GM12865 (cell line): ENCODE results near the gene HNRNPM.

ENCODE experiments used
- DNase-seq: peaks from one replicate; pipeline ENCODE4 v3.0.0; 2010; ENCODE audit warnings: low read depth
- H3K4me3 ChIP-seq: 2 replicates; pipeline ENCODE4 v1.5.1; 2011; ENCODE audit warnings: mild to moderate bottlenecking, low read depth, low read length, control low read depth
- CTCF ChIP-seq: IDR thresholded peaks from 2 replicates; pipeline ENCODE4 v1.5.1; 2011; ENCODE audit warnings: low read length, control low read depth, low read depth, inconsistent platforms; ENCODE audit not compliant: insufficient read depth; ENCODE audit errors: missing control alignments

HNRNPM gene

GRCh38 chr19:8466018-8466417 is 21.2 kb downstream of the HNRNPM start:
- no peak for DNase-seq
- no peak overlapping the region for H3K4me3 ChIP-seq
- TF ChIP-seq CTCF, result no peak

- H3K4me3 ChIP-seq, result no peak overlapping the region
- no peak for TF ChIP-seq CTCF
- no peak for DNase-seq
Measured at GRCh38 chr19:8468124-8468523, 23.3 kb downstream of the HNRNPM start.

- no peak for TF ChIP-seq CTCF
- DNase-seq, result peak; percentile 51
- H3K4me3 ChIP-seq, result no peak overlapping the region
Measured at GRCh38 chr19:8468761-8469373, 24.1 kb downstream of the HNRNPM start.

- no peak overlapping the region for H3K4me3 ChIP-seq
- no peak for DNase-seq
- no peak for TF ChIP-seq CTCF
Measured at GRCh38 chr19:8469613-8470368, 25.0 kb downstream of the HNRNPM start.

GRCh38 chr19:8473648-8474476 is 29.1 kb downstream of the HNRNPM start:
- peak; percentile 71 for DNase-seq
- H3K4me3 ChIP-seq, result no peak overlapping the region
- no peak for TF ChIP-seq CTCF

DNA sequence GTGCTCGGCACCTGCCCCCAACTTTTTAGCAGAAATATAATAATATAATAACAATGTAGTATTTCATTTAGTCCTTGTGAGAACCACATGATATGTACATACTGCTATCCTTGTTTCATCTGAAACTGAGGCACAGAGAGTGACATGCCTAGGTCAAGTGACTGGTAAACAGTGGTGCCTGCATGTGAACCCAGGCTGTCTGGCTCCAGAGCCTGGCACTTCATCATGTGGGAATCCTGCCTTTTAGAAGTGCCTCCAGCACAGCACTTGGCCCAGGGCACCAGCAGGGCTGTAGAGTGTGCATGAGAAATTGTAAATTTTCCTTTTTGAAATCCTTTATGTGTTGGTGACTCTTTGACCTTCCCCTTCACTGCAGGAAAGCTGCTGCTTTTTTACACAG is 30.2 kb downstream of the HNRNPM start:
- no peak for DNase-seq
- TF ChIP-seq CTCF, result no peak
- H3K4me3 ChIP-seq, result no peak overlapping the region
